Epidermal melanocyte (primary cell): Measurements from ENCODE around the gene ENO2.

Experiments used
- DNase-seq: peaks from one replicate; pipeline ENCODE4 v3.0.0; 2011; ENCODE audit warnings: low spot score; ENCODE audit not compliant: insufficient read length

ENO2 gene

DNA sequence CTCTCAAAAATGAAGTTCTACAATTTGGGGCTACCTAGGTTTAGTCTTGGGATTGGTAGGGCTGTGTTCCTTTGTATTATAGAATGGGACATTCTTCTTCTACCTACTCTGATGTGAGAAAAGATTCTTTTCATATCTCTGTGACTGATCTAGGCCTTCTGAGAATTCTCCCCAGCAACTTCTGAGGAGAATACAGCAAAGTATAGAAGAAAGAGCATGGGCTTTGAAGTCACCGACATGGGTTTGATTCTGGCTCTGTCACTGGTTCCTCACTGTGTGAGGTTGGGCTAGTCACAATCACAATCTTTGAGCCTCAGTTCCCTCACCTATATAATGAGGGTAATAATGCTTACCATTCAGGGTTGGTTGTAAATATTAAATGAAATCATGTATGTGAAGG, 18.4 kb downstream of the ENO2 start:
- DNase-seq, result no peak

DNA sequence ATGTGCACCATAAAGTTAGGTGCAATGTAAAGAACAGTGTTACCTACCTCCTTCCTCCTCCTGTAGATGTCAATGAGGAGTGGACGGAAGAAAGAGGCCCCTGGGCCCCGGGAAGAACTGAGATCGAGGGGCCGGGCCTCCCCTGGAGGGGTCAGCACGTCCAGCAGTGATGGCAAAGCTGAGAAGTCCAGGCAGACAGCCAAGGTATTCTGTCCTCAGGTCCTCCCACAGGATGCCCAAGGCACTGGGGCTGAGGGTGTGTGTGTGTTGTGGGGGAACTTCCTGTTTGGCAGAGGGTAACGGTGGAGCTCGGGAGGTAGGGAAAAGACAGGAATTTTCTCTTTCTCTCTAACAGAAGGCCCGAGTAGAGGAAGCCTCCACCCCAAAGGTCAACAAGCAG, 19.7 kb downstream of the ENO2 start:
- DNase-seq, result no peak

DNA sequence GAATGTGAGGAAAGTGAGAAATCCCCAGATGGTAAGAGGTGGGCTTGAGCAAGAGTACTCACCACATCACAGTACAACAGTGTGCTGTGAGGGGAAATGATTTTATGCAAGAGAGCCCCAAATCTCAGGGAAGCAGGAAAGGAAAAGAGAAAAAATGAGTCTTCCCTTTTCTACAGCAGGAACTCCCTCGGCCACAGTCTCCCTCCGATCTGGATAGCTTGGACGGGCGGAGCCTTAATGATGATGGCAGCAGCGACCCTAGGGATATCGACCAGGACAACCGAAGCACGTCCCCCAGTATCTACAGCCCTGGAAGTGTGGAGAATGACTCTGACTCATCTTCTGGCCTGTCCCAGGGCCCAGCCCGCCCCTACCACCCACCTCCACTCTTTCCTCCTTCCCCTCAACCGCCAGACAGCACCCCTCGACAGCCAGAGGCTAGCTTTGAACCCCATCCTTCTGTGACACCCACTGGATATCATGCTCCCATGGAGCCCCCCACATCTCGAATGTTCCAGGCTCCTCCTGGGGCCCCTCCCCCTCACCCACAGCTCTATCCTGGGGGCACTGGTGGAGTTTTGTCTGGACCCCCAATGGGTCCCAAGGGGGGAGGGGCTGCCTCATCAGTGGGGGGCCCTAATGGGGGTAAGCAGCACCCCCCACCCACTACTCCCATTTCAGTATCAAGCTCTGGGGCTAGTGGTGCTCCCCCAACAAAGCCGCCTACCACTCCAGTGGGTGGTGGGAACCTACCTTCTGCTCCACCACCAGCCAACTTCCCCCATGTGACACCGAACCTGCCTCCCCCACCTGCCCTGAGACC, 21.2 kb downstream of the ENO2 start:
- no peak for DNase-seq

DNA sequence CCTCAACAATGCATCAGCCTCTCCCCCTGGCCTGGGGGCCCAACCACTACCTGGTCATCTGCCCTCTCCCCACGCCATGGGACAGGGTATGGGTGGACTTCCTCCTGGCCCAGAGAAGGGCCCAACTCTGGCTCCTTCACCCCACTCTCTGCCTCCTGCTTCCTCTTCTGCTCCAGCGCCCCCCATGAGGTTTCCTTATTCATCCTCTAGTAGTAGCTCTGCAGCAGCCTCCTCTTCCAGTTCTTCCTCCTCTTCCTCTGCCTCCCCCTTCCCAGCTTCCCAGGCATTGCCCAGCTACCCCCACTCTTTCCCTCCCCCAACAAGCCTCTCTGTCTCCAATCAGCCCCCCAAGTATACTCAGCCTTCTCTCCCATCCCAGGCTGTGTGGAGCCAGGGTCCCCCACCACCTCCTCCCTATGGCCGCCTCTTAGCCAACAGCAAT, 21.8 kb downstream of the ENO2 start:
- DNase-seq, result no peak

DNA sequence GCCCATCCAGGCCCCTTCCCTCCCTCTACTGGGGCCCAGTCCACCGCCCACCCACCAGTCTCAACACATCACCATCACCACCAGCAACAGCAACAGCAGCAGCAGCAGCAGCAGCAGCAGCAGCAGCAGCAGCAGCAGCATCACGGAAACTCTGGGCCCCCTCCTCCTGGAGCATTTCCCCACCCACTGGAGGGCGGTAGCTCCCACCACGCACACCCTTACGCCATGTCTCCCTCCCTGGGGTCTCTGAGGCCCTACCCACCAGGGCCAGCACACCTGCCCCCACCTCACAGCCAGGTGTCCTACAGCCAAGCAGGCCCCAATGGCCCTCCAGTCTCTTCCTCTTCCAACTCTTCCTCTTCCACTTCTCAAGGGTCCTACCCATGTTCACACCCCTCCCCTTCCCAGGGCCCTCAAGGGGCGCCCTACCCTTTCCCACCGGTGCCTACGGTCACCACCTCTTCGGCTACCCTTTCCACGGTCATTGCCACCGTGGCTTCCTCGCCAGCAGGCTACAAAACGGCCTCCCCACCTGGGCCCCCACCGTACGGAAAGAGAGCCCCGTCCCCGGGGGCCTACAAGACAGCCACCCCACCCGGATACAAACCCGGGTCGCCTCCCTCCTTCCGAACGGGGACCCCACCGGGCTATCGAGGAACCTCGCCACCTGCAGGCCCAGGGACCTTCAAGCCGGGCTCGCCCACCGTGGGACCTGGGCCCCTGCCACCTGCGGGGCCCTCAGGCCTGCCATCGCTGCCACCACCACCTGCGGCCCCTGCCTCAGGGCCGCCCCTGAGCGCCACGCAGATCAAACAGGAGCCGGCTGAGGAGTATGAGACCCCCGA, 22.5 kb downstream of the ENO2 start:
- DNase-seq, result no peak

DNA sequence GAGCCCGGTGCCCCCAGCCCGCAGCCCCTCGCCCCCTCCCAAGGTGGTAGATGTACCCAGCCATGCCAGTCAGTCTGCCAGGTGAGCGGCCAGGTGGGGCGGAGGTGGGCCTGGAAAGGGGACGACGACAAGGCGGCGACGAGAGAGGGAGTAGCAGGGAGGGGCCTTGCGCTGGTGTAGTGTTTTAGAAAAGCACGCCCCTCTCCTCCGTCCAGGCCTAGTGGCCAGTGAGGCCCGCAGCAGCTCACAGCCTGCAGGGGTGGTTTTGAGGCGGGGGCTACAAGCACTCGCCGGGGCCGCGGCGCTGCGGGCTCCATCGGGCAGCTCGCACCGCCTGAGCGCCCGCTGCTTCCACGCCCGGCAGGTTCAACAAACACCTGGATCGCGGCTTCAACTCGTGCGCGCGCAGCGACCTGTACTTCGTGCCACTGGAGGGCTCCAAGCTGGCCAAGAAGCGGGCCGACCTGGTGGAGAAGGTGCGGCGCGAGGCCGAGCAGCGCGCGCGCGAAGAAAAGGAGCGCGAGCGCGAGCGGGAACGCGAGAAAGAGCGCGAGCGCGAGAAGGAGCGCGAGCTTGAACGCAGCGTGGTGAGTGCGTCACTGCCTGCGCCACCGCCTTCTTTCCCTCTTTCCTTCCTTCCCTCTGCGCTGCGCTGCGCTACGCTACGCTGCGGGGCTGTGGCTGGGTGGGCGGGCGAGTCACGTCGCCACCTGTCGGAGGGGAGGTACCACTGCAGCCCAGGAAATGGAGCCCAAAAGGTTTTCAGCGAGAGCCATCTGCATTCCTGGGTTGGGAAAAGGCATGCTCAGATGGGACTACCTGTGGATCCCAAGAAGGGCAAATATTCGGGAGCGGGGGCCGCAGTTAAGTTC, 23.3 kb downstream of the ENO2 start:
- DNase-seq, result peak; percentile 82

DNA sequence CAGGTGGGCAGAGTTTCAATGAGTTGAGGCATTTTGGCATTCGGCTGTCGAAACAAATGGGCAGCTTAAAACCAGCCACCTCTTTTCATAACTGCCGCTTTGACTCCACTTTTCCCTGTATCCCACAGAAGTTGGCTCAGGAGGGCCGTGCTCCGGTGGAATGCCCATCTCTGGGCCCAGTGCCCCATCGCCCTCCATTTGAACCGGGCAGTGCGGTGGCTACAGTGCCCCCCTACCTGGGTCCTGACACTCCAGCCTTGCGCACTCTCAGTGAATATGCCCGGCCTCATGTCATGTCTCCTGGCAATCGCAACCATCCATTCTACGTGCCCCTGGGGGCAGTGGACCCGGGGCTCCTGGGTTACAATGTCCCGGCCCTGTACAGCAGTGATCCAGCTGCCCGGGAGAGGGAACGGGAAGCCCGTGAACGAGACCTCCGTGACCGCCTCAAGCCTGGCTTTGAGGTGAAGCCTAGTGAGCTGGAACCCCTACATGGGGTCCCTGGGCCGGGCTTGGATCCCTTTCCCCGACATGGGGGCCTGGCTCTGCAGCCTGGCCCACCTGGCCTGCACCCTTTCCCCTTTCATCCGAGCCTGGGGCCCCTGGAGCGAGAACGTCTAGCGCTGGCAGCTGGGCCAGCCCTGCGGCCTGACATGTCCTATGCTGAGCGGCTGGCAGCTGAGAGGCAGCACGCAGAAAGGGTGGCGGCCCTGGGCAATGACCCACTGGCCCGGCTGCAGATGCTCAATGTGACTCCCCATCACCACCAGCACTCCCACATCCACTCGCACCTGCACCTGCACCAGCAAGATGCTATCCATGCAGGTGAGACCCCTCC, 24.2 kb downstream of the ENO2 start:
- no peak for DNase-seq

DNA sequence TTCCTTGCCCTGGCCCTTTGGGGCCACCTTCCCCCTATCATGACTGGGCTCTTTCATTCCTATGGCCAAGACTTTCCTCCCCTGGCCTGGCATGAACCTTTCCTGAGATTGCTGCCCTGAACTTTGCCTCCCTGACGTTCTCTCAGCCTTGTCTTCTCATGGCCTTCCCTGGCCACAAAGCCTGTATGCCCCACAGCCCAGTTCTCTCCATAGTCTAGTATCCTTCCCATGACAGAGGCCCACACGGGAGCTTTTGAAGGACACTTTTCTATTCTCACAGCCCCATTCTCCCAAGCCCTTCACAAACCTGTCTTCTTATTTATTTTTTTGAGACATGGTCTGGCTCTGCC, 24.8 kb downstream of the ENO2 start:
- no peak for DNase-seq

DNA sequence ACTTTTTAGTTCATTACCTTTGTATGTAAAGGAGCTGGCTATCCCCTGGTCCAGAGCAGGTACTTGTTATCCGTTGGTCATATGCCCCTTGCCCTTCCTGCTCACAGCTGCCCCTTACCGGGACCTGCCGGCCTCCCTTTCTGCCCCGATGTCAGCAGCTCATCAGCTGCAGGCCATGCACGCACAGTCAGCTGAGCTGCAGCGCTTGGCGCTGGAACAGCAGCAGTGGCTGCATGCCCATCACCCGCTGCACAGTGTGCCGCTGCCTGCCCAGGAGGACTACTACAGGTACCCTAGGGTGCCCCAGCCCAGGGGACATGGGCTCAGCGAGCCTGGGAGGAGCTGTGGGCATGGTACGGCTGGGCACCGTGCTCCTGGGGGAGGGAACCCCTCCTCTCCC, 26.9 kb downstream of the ENO2 start:
- DNase-seq, result no peak

DNA sequence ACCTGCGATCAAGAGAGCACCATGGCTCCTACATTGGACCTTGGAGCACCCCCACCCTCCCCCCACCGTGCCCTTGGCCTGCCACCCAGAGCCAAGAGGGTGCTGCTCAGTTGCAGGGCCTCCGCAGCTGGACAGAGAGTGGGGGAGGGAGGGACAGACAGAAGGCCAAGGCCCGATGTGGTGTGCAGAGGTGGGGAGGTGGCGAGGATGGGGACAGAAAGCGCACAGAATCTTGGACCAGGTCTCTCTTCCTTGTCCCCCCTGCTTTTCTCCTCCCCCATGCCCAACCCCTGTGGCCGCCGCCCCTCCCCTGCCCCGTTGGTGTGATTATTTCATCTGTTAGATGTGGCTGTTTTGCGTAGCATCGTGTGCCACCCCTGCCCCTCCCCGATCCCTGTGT, 27.4 kb downstream of the ENO2 start:
- no peak for DNase-seq

DNA sequence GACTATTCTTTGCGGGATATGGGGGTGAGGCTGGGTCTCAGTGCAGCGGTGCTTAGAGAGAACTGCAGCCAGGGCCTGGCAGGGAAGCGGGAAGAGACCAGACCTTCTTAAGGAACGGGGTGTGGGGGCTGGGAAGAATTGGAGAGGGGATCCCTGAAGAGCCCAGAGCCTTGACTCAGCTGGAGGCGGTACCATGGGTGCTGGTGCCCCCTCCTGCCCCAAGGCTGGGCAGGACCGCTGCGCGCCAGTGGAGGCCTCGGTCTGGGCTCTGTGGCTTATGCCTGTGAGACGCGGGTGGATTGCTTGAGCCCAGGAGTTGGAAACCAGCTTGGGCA, 27.9 kb downstream of the ENO2 start:
- DNase-seq, result no peak

DNA sequence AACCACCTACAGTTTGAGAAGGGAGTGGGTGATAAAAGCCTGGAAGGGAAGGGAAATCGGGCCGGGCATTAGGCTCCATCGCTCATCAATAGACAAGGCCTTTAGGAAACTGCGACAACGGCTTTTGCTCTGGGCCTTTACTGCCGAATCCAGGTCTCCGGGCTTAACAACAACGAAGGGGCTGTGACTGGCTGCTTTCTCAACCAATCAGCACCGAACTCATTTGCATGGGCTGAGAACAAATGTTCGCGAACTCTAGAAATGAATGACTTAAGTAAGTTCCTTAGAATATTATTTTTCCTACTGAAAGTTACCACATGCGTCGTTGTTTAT, 29.0 kb downstream of the ENO2 start:
- DNase-seq, result peak; percentile 97

DNA sequence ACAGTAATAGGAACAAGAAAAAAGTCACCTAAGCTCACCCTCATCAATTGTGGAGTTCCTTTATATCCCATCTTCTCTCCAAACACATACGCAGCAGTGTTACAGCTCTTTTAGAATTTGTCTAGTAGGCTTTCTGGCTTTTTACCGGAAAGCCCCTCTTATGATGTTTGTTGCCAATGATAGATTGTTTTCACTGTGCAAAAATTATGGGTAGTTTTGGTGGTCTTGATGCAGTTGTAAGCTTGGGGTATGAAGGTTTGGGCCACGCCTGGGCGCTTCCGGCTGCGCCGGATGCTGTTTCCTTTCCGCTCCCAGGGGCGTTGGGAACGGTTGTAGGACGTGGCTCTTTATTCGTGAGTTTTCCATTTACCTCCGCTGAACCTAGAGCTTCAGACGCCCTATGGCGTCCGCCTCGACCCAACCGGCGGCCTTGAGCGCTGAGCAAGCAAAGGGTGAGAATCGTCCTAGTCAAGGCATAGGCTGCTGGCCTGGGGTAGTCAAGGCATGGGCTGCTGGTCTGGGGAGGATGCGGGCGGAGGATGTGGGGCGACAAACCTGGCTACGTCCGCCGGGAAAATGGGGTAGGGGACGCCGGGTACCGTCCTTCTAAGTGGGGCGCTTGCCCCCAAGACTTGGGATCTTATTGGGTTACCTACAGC, 29.5 kb downstream of the ENO2 start, which contains the start of the genes C12orf57 and RNU7-1:
Gene C12orf57 (plus strand): TSS at position 301 of the 659 bp plus-strand sequence. CDS start 100 bp downstream, at position 401.
Gene RNU7-1 (plus strand): TSS at position 95 of the 659 bp plus-strand sequence.
- peak; percentile 64 for DNase-seq

DNA sequence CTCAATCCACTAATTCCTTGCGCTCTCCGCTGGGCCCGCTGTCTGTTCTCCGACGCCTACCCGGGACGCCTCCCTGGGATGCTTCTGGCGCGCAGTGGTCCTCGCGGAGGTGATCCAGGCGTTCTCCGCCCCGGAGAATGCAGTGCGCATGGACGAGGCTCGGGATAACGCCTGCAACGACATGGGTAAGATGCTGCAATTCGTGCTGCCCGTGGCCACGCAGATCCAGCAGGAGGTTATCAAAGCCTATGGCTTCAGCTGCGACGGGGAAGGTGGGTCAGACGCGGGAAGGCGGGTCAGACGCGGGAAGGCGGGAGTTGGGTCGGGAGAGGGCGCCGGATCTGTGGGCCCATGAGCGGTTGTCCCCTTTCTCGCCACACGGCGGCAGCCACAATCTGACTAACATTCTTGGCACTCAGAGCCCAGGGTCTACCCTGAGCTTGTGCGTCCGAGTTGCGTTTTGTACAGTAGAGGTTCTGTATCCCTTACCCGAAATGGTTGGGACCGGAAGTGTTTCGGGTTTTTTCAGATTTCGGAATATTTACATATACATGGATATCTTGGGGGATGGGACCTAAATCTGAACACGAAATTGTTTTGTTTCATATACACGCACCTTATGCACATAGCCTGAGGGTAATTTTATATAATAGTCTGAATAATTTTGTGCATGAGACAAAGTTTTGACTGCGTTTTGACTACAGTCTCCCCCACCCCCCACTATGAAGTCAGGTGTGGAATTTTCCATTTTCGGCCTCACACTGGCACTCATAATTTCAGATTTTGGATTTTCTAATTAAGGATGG, 30.2 kb downstream of the ENO2 start:
- DNase-seq, result peak; percentile 97

DNA sequence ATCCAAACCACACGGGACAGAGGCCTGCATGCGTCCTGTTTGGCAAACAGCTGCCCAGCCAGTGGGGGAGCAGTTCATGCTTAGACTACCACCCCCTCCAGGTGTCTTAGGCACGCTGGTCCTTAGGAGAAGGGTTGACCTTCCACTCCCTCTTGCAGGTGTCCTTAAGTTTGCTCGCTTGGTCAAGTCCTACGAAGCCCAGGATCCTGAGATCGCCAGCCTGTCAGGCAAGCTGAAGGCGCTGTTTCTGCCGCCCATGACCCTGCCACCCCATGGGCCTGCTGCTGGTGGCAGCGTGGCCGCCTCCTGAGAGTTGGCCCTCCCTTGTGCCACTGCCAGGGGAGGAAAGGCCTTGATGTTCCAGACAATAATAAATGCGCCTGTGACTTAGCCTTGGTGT, 31.2 kb downstream of the ENO2 start:
- DNase-seq, result no peak

DNA sequence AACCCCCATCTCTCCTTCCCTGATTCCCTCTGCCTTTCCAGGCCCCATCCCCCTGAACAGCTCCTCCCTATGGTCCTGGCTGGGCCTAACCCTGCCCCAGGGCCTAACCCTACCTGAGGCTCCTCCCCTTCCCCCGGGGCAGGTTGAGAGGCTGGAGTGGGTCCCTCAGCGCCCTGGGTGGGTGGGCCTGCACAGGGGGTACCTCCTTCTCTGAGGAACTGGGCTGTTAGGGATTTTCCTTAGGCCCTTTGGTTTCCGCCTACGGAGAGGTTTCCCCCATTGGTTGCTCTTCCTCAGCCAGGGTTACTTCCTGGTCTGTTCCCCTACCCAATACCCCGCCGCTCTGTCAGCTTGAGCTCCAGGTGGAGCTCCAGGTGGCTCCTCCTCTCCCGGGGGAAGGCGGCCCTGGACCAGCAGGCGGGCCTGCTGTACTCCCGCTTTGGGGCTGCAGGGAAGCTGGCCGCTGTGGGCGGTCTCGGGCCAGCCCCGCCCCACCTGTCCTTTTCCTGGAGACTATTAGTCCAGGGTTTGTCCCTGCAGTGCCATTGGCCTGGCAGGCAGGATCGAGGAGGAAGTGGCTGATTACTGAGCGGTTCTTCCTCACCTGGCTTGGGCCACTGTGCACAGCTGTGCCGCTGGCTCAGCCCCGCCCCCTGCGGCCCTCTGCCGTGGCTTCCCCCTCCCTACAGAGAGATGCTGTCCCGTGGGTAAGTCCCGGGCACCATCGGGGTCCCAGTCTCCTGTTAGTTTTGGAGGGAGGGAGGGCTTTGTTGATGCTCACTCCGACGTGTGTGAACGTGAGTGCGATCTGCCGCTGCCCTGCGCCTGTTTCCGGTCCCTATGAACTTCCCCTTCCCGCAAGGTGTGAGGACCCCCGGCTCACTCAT, 31.9 kb downstream of the ENO2 start:
- no peak for DNase-seq

DNA sequence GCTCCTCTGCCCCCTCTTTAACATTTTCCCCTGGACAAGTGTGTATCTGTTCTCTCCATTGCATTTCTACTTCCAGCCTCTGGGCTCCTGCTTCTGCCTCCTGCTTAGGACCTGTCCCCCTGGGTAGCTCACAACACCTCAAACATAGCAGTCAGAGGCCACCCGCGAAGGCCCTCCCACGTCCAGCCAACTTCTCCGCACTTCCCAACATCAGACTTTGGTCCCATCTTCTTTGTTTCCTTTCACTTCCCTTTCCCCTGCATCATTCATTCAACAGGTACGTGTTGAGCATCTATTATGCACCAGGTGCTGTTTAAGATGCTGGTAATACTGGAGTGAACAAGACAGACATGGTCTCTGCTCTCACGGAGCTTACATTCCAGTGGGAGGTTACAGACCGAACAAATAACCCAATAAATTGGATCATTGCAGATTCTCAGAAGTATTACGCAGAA, 32.6 kb downstream of the ENO2 start:
- DNase-seq, result no peak

DNA sequence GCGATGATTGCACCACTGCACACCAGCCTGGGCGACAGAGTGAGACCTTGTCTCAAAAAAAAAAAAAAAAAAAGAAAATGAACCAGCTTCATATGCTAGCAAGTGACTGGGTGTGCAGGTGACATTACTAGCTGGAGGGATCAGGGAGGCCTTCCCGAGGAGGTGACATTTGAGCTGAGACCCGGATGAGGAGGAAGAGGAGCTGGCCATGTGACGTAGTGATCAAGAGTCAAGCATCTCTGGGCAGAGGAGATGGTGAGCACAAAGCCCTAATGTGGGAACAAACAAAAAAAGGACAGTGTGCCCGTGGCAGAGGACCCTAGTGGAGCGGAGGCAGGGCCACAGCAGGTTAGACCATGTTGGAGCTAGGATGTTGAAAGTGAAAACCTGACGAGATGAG, 33.2 kb downstream of the ENO2 start:
- DNase-seq, result no peak
